ENCODE measurements around the gene ITPRIP. TPM values are rescaled to one million over a fixed set of nuclear protein-coding genes. Genes with fewer than 3 reads are reported as not detected.

The ITPRIP gene
- total RNA-seq, 1 donor from 2014 or later, result 19.8 TPM

GRCh38 chr10:104353325-104354048 is 15.2 kb upstream of the ITPRIP start, which contains the start of gene CFAP58:
Gene CFAP58 (plus strand): TSS chr10:104353833. CDS start chr10:104353898, 65 bp downstream.
- H3K9me3 Mint-ChIP-seq (ENCODE audit: unreplicated experiment), result no peaks in the 10 kb centered on the region
- H3K4me3 Mint-ChIP-seq (ENCODE audit: unreplicated experiment), result no peak within 1 kb of the TSS
- H3K36me3 Mint-ChIP-seq (ENCODE audit: unreplicated experiment), result no peaks in the 10 kb centered on the region
- H3K4me1 Mint-ChIP-seq (ENCODE audit: low read depth, unreplicated experiment), result peaks cover 4% of the 10 kb centered on the region
- peak within 1 kb of the TSS; percentile 85 for H3K27ac Mint-ChIP-seq (ENCODE audit: unreplicated experiment)
- no peaks in the 10 kb centered on the region for H3K27me3 Mint-ChIP-seq (ENCODE audit: unreplicated experiment)
- peak; percentile 95 for DNase-seq
- peak; percentile 86 for TF ChIP-seq CTCF (IDR thresholded peaks at IDR 0.05; ENCODE audit: partially characterized antibody, unreplicated experiment)

GRCh38 chr10:104351919-104352318 is 13.7 kb upstream of the ITPRIP start:
- H3K9me3 Mint-ChIP-seq (ENCODE audit: unreplicated experiment), result no peaks in the 10 kb centered on the region
- H3K36me3 Mint-ChIP-seq (ENCODE audit: unreplicated experiment), result no peaks in the 10 kb centered on the region
- no peak overlapping the region for H3K27ac Mint-ChIP-seq (ENCODE audit: unreplicated experiment)
- no peaks in the 10 kb centered on the region for H3K27me3 Mint-ChIP-seq (ENCODE audit: unreplicated experiment)
- TF ChIP-seq CTCF (IDR thresholded peaks at IDR 0.05; ENCODE audit: partially characterized antibody, unreplicated experiment), result no peak
- peaks cover 13% of the 10 kb centered on the region for H3K4me1 Mint-ChIP-seq (ENCODE audit: low read depth, unreplicated experiment)
- no peak overlapping the region for H3K4me3 Mint-ChIP-seq (ENCODE audit: unreplicated experiment)
- DNase-seq, result no peak

- no peak for TF ChIP-seq CTCF (IDR thresholded peaks at IDR 0.05; ENCODE audit: partially characterized antibody, unreplicated experiment)
- no peaks in the 10 kb centered on the region for H3K27me3 Mint-ChIP-seq (ENCODE audit: unreplicated experiment)
- H3K4me3 Mint-ChIP-seq (ENCODE audit: unreplicated experiment), result peak overlapping the region; percentile 4
- H3K9me3 Mint-ChIP-seq (ENCODE audit: unreplicated experiment), result no peaks in the 10 kb centered on the region
- DNase-seq, result no peak
- H3K4me1 Mint-ChIP-seq (ENCODE audit: low read depth, unreplicated experiment), result peaks cover 13% of the 10 kb centered on the region
- H3K27ac Mint-ChIP-seq (ENCODE audit: unreplicated experiment), result no peak overlapping the region
- H3K36me3 Mint-ChIP-seq (ENCODE audit: unreplicated experiment), result no peaks in the 10 kb centered on the region
These were observed 12.9 kb upstream of the ITPRIP start for GRCh38 chr10:104351061-104351702.

- DNase-seq, result no peak
- H3K9me3 Mint-ChIP-seq (ENCODE audit: unreplicated experiment), result no peaks in the 10 kb centered on the region
- H3K27me3 Mint-ChIP-seq (ENCODE audit: unreplicated experiment), result no peaks in the 10 kb centered on the region
- H3K4me1 Mint-ChIP-seq (ENCODE audit: low read depth, unreplicated experiment), result peaks cover 13% of the 10 kb centered on the region
- H3K27ac Mint-ChIP-seq (ENCODE audit: unreplicated experiment), result no peak overlapping the region
- H3K36me3 Mint-ChIP-seq (ENCODE audit: unreplicated experiment), result no peaks in the 10 kb centered on the region
- TF ChIP-seq CTCF (IDR thresholded peaks at IDR 0.05; ENCODE audit: partially characterized antibody, unreplicated experiment), result peak; percentile 34
- H3K4me3 Mint-ChIP-seq (ENCODE audit: unreplicated experiment), result no peak overlapping the region
These were observed 11.9 kb upstream of the ITPRIP start for GRCh38 chr10:104350127-104350635.

All from glutamatergic neuron (in vitro differentiated cells).